ENCODE data around the gene KBTBD4. TPM values are rescaled to one million over a fixed set of nuclear protein-coding genes. Genes with fewer than 3 reads are reported as not detected.
A peak's percentile ranks its signal among the peaks of the same experiment; 100 is the strongest.

Gene KBTBD4
- total RNA-seq, 1 experiment from 2014 or later, result 42.8 TPM

DNA sequence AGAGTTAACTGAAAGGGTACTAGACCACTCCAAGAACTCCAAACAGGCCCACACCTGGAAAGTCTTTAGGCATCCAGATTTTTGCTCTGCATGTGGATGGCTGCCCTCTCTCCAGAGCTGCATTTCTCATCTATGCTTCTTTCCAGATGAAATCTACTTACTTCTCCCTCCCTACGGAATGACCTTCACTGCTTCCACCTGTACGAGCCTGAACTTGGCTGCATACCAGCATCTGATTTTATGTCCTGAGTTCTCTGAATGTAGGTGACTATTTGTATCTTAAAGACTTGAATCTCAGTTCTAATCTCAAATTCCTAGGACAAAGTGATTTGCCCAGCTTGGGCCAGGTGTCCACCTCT is 39.1 kb downstream of the KBTBD4 start:
- Histone ChIP-seq H3K9me3 (ENCODE audit: low read depth, low read length, poor library complexity, severe bottlenecking) (no peaks in the 10 kb centered on the region), H3K27me3 (replicated peaks; ENCODE audit: insufficient read depth, low read depth, low read length, poor library complexity) (no peaks in the 10 kb centered on the region), H3K4me3 (ENCODE audit: low read depth, low read length, poor library complexity, severe bottlenecking) (no peak overlapping the region), H3K36me3 (ENCODE audit: insufficient read depth, low read length, poor library complexity, severe bottlenecking) (no peaks in the 10 kb centered on the region), H3K4me1 (ENCODE audit: insufficient read depth, low read length, poor library complexity, severe bottlenecking) (peaks cover 58% of the 10 kb centered on the region), H3K27ac (ENCODE audit: low read depth, low read length, poor library complexity, severe bottlenecking) (peak overlapping the region; percentile 0)
- intact Hi-C loops (cut with micrococcal nuclease; ENCODE audit: unreplicated experiment), result no loop called here
- no peak for DNase-seq (ENCODE audit: low spot score)
- POLR2A ChIA-PET (ENCODE audit: low non-redundant PET), result interaction anchor here (0.5 kb wide), 1 partner anchor 1877 kb away, joined by 4 read pairs; no protein-coding TSS in a partner anchor
- CTCF ChIA-PET, result interaction anchor here (0.8 kb wide), 1 partner anchor 12 kb away, joined by 4 read pairs; no protein-coding TSS in a partner anchor
- no TSS peak for BruUV-seq (replicated peaks)
- no peak for TF ChIP-seq EZH2 (IDR thresholded peaks at IDR 0.05; ENCODE audit: borderline replicate concordance, low read depth, low read length, poor library complexity, severe bottlenecking)
- TF ChIP-seq, protein P1, sequence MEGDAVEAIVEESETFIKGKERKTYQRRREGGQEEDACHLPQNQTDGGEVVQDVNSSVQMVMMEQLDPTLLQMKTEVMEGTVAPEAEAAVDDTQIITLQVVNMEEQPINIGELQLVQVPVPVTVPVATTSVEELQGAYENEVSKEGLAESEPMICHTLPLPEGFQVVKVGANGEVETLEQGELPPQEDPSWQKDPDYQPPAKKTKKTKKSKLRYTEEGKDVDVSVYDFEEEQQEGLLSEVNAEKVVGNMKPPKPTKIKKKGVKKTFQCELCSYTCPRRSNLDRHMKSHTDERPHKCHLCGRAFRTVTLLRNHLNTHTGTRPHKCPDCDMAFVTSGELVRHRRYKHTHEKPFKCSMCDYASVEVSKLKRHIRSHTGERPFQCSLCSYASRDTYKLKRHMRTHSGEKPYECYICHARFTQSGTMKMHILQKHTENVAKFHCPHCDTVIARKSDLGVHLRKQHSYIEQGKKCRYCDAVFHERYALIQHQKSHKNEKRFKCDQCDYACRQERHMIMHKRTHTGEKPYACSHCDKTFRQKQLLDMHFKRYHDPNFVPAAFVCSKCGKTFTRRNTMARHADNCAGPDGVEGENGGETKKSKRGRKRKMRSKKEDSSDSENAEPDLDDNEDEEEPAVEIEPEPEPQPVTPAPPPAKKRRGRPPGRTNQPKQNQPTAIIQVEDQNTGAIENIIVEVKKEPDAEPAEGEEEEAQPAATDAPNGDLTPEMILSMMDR (conservative IDR thresholded peaks at IDR 0.05; ENCODE audit: low read depth, low read length), result 0 out of 2 replicates have a peak, but pooled peaks have one; percentile 18

DNA sequence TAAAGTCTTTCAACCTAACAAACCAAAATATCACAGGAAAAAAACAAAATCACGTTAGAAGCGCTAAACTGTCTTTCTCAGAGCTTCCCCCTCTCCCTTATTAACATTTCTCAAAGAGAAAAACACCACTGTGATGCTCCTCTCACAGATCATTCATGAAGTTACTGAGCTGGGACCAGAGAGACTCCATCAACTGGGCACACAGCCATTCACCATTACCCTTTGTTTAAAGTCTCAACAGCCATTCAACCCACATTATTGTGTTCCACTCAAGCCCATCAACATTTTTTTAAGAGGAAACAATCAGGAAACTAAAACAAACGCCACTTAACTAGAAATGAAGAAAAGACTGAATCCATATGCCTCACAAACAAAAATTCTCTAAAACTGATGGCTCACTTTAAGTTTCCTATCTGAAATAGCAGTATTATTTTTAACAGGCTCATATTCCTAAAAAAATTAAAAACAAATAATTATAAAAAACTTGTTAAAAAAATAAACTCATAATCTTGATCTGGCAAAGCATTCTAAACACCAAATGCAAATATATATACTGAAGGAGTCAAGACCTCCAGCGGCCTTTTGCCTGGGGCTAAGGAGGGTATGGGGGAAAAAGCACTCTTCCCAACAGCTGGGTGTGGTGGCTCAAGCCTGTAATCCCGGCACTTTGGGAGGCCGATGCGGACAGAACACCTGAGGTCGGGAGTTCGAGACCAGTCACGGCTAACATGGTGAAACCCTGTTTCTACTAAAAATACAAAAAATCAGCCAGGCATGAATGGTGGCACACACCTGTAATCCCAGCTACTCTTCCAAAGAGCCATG is 39.8 kb downstream of the KBTBD4 start:
- Histone ChIP-seq H3K27me3 (replicated peaks; ENCODE audit: insufficient read depth, low read depth, low read length, poor library complexity) (no peaks in the 10 kb centered on the region), H3K4me1 (ENCODE audit: insufficient read depth, low read length, poor library complexity, severe bottlenecking) (peaks cover 61% of the 10 kb centered on the region), H3K36me3 (ENCODE audit: insufficient read depth, low read length, poor library complexity, severe bottlenecking) (no peaks in the 10 kb centered on the region), H3K27ac (ENCODE audit: low read depth, low read length, poor library complexity, severe bottlenecking) (peak overlapping the region; percentile 1), H3K9me3 (ENCODE audit: low read depth, low read length, poor library complexity, severe bottlenecking) (no peaks in the 10 kb centered on the region), H3K4me3 (ENCODE audit: low read depth, low read length, poor library complexity, severe bottlenecking) (no peak overlapping the region)
- TF ChIP-seq EZH2 (IDR thresholded peaks at IDR 0.05; ENCODE audit: borderline replicate concordance, low read depth, low read length, poor library complexity, severe bottlenecking), result no peak
- TF ChIP-seq, protein P1 (conservative IDR thresholded peaks at IDR 0.05; ENCODE audit: low read depth, low read length), result no peak
- CTCF ChIA-PET, result interaction anchor here (0.7 kb wide), 1 partner anchor 61 kb away, joined by 4 read pairs; no protein-coding TSS in a partner anchor
- intact Hi-C loops (cut with micrococcal nuclease; ENCODE audit: unreplicated experiment), result no loop called here
- POLR2A ChIA-PET (ENCODE audit: low non-redundant PET), result interaction anchor here (0.7 kb wide), 1 partner anchor 290 kb away, joined by 8 read pairs; no protein-coding TSS in a partner anchor
- peak; percentile 87 for DNase-seq (ENCODE audit: low spot score)
- BruUV-seq (replicated peaks), result no TSS peak

DNA sequence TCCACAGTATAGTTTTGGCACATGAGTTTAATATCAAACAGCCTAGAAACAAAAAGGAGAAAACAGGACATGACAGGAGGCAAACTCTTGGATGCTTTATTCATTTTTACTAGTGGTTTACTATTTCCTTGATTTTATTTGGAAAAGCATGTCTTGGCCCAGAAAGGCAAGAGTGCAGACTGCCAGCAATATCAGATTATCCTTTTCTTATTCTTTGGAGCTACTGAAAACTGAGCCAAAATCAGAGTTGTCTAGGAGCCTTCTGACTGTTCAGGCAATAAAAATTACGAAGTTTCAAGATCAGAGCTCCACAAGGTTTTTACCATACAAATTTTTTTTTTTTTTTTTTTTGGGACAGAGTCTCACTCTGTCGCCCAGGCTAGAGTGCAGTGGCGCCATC is 41.9 kb downstream of the KBTBD4 start:
- no peak overlapping the region for H3K27ac ChIP-seq (ENCODE audit: low read depth, low read length, poor library complexity, severe bottlenecking)
- H3K27me3 ChIP-seq (replicated peaks; ENCODE audit: insufficient read depth, low read depth, low read length, poor library complexity), result no peaks in the 10 kb centered on the region
- TF ChIP-seq, protein P1 (conservative IDR thresholded peaks at IDR 0.05; ENCODE audit: low read depth, low read length), result 0 out of 2 replicates have a peak, but pooled peaks have one; percentile 8
- no peak for TF ChIP-seq EZH2 (IDR thresholded peaks at IDR 0.05; ENCODE audit: borderline replicate concordance, low read depth, low read length, poor library complexity, severe bottlenecking)
- CTCF ChIA-PET, result interaction anchor here (0.7 kb wide), 2 partner anchors 16 to 75 kb away, joined by 3 to 8 read pairs; no protein-coding TSS in a partner anchor
- intact Hi-C loops (cut with micrococcal nuclease; ENCODE audit: unreplicated experiment), result no loop called here
- no peaks in the 10 kb centered on the region for H3K9me3 ChIP-seq (ENCODE audit: low read depth, low read length, poor library complexity, severe bottlenecking)
- DNase-seq (ENCODE audit: low spot score), result no peak
- H3K36me3 ChIP-seq (ENCODE audit: insufficient read depth, low read length, poor library complexity, severe bottlenecking), result no peaks in the 10 kb centered on the region
- BruUV-seq (replicated peaks), result no TSS peak
- H3K4me1 ChIP-seq (ENCODE audit: insufficient read depth, low read length, poor library complexity, severe bottlenecking), result peaks cover 79% of the 10 kb centered on the region
- POLR2A ChIA-PET (ENCODE audit: low non-redundant PET), result interaction anchor here (0.6 kb wide), 1 partner anchor 1202 kb away, joined by 3 read pairs; no protein-coding TSS in a partner anchor
- H3K4me3 ChIP-seq (ENCODE audit: low read depth, low read length, poor library complexity, severe bottlenecking), result no peak overlapping the region

All from A673 (cell line).